K562 (cell line): ENCODE data around the gene CEBPA. TPM values are rescaled to one million over a fixed set of nuclear protein-coding genes. Genes with fewer than 3 reads are reported as not detected.

ENCODE experiments used
- ATAC-seq: fragments of 200-7000 bp; cut with Tn5 transposase; 3 replicates; pipeline ENCODE4 v1.9.1; 2020; ENCODE audit warnings: moderate library complexity
- BruUV-seq: library from RNA; stranded (reverse); fragments of 400-500 nt; replicated peaks from 2 replicates; lab custom pipeline; 2021; lab: Mats Ljungman, UMichigan
- CTCF ChIA-PET: fragments of 300-600 bp; formaldehyde crosslinking; extraction: SDS; loops from one replicate; lab custom pipeline; 2021; ENCODE audit warnings: low intra/inter-chr PET ratio; lab: Yijun Ruan, JAX
- POLR2A ChIA-PET: fragments of 300-600, 350-650 bp; sonication (Branson Sonifier 250); formaldehyde crosslinking; extraction: SDS; loops from one replicate; lab custom pipeline; 2021; ENCODE audit warnings: antibody characterized with exemption, inconsistent platforms; lab: Yijun Ruan, JAX
- DNase-seq, 4 experiments: peaks; one replicate each; pipeline versions ENCODE4 v3.0.0 to v3.0.0-alpha.2; 2011 to 2018; ENCODE audit warnings: low spot score in 3 of 4, mixed read lengths in 3 of 4; ENCODE audit errors: extremely low read depth in 1 of 4
- FAIRE-seq: peaks from 2 replicates; lab custom pipeline; 2011; peaks lifted over from hg19 to GRCh38; lab: Jason Lieb, UNC
- H2AFZ ChIP-seq: 2 replicates; pipeline ENCODE4 v1.6.0; 2011; ENCODE audit warnings: low read depth, low read length, control low read depth, inconsistent platforms
- H3K27ac ChIP-seq: fragments of 200-600 bp; 3 replicates; pipeline ENCODE4 v1.8.0; 2011; ENCODE audit warnings: low read depth, mild to moderate bottlenecking, control low read depth, inconsistent platforms, low read length, moderate library complexity, mixed read lengths; ENCODE audit errors: extremely low read depth
- H3K27me3 ChIP-seq, 2 experiments: fragments of 300-600 bp in 1 of 2; 2 replicates in 1 of 2; 3 replicates in 1 of 2; pipeline versions ENCODE4 v1.6.0 to v1.8.0; 2011; ENCODE audit warnings: inconsistent platforms in 2 of 2, low read length in 2 of 2, mild to moderate bottlenecking in 1 of 2, mixed read lengths in 1 of 2, moderate library complexity in 1 of 2; ENCODE audit not compliant: control insufficient read depth in 2 of 2, insufficient read depth in 2 of 2
- H3K36me3 ChIP-seq: fragments of 300-600 bp; 3 replicates; pipeline ENCODE4 v1.8.0; 2011; ENCODE audit warnings: mild to moderate bottlenecking, low read length, inconsistent platforms; ENCODE audit not compliant: control insufficient read depth, insufficient read depth
- H3K4me1 ChIP-seq, 2 experiments: fragments of 200-600 bp in 1 of 2; replicated peaks in 1 of 2; 2 replicates in 1 of 2; 3 replicates in 1 of 2; pipeline versions ENCODE4 v1.5.1 to v1.8.0; 2011; ENCODE audit warnings: inconsistent platforms in 2 of 2, low read length in 2 of 2, mild to moderate bottlenecking in 1 of 2, mixed read lengths in 1 of 2, moderate library complexity in 1 of 2; ENCODE audit not compliant: control insufficient read depth in 2 of 2, insufficient read depth in 2 of 2
- H3K4me2 ChIP-seq: 2 replicates; pipeline ENCODE4 v1.6.1; 2011; ENCODE audit warnings: low read length, control low read depth, inconsistent platforms, mixed read lengths; ENCODE audit not compliant: insufficient read depth
- H3K4me3 ChIP-seq: fragments of 200-600 bp; sonication (generic), shearing (Covaris generic); 2 replicates; pipeline ENCODE4 v1.5.1; 2016; ENCODE audit warnings: control low read depth, inconsistent platforms
- H3K79me2 ChIP-seq: fragments of 200-600 bp; 3 replicates; pipeline ENCODE4 v1.8.0; 2011; ENCODE audit warnings: low read length, inconsistent platforms; ENCODE audit not compliant: control insufficient read depth, insufficient read depth
- H3K9ac ChIP-seq, 2 experiments: 2 replicates each; pipeline versions ENCODE4 v1.6.0 to v1.6.1; 2011; ENCODE audit warnings: low read depth in 2 of 2, low read length in 2 of 2, control low read depth in 1 of 2, inconsistent platforms in 1 of 2, mild to moderate bottlenecking in 1 of 2, mixed read lengths in 1 of 2; ENCODE audit not compliant: insufficient read depth in 1 of 2
- H3K9me1 ChIP-seq: one replicate; pipeline ENCODE4 v1.6.0; 2011; ENCODE audit warnings: inconsistent platforms, mild to moderate bottlenecking, low read length, moderate library complexity; ENCODE audit not compliant: control insufficient read depth, insufficient read depth
- H3K9me3 ChIP-seq: replicated peaks from 2 replicates; pipeline ENCODE4 v1.5.1; 2011; ENCODE audit warnings: low read depth, low read length, inconsistent platforms; ENCODE audit not compliant: control insufficient read depth, insufficient read depth
- H4K20me1 ChIP-seq: replicated peaks from 2 replicates; pipeline ENCODE4 v1.6.1; 2011; ENCODE audit warnings: low read length, inconsistent platforms, mixed read lengths; ENCODE audit not compliant: control insufficient read depth, insufficient read depth
- FOXK1 ChIP-seq: sonication (generic); formaldehyde crosslinking; IDR thresholded peaks from 2 replicates; pipeline ENCODE4 v1.8.0; 2022; ENCODE audit warnings: missing genetic modification reagents, mild to moderate bottlenecking, borderline replicate concordance
- GTF2F1 ChIP-seq: IDR thresholded peaks from 2 replicates; pipeline ENCODE4 v1.6.1; 2011; ENCODE audit warnings: low read depth, low read length, improper control_type of control experiment
- PHF21A ChIP-seq: fragments of 450-650 bp; IDR thresholded peaks from 2 replicates; pipeline ENCODE4 v1.6.1; 2017; ENCODE audit warnings: low read depth, borderline replicate concordance
- RAD21 ChIP-seq, 2 experiments: fragments of 250-450 bp in 1 of 2; fragments of 450-650 bp in 1 of 2; sonication (Bioruptor Pico) in 1 of 2; formaldehyde crosslinking in 1 of 2; IDR thresholded peaks in 1 of 2; conservative IDR thresholded peaks in 1 of 2; 2 replicates each; pipeline versions ENCODE4 v1.4.0 to v1.8.0; 2020 to 2022; ENCODE audit warnings: mild to moderate bottlenecking in 2 of 2, moderate library complexity in 1 of 2
- SMC3 ChIP-seq: conservative IDR thresholded peaks from 2 replicates; pipeline ENCODE4 v1.6.1; 2011; ENCODE audit warnings: low read depth, low read length, improper control_type of control experiment; ENCODE audit not compliant: insufficient read depth
- ZNF217 ChIP-seq: sonication (generic); formaldehyde crosslinking; IDR thresholded peaks from 2 replicates; pipeline ENCODE4 v1.8.0; 2022; ENCODE audit warnings: mild to moderate bottlenecking, missing genetic modification reagents
- WGBS: fragments of 100-300 bp; shearing (Covaris generic); methylation state at CpG from one replicate; pipeline ENCODE4 v1.1.6; 2016; ENCODE audit warnings: low coverage, mixed read lengths; ENCODE audit not compliant: insufficient coverage; ENCODE audit errors: missing lambda C conversion rate; 5-methylcytosine and 5-hydroxymethylcytosine counted together
- in situ Hi-C: fragments of 300-500 bp; cut with MboI; formaldehyde crosslinking; loops from 4 replicates; pipeline ENCODE4 v1.15.0; 2018; ENCODE audit warnings: inconsistent platforms, mixed read lengths
- intact Hi-C: fragments of 100-400 bp; cut with micrococcal nuclease; formaldehyde crosslinking; loops from 2 replicates; pipeline ENCODE4 v1.14.2; 2022
- polyA plus RNA-seq, 8 experiments: library from polyadenylated mRNA; depleted of rRNA in 4 of 8; stranded (reverse) in 5 of 8; unstranded in 3 of 8; fragments of >200 nt; fragmentation: Nextera tagmentation in 2 of 8; fragmentation: Illumina TruSeq in 1 of 8; extraction: Ambion mirVana in 2 of 8; extraction: Trizol in 1 of 8; gene quantifications; 2 replicates each; pipeline versions ENCODE4 v1.2.1 to v1.2.3, GENCODE V29; 2011 to 2014; ENCODE audit warnings: inconsistent platforms in 1 of 8, missing spikeins in 1 of 8
- total RNA-seq, 7 experiments: library from RNA; depleted of rRNA in 6 of 7; stranded (reverse); fragments of >200 nt in 6 of 7; fragmentation: Illumina TruSeq in 2 of 7; extraction: Trizol in 2 of 7; gene quantifications; 2 replicates each; pipeline versions ENCODE4 v1.2.1 to v1.2.3, GENCODE V29; 2011 to 2021; ENCODE audit warnings: low replicate concordance in 1 of 7
- TF ChIP-seq, protein P1 (sequence below), 2 experiments: fragments of 450-650 bp; formaldehyde crosslinking in 1 of 2; IDR thresholded peaks; 2 replicates each; pipeline versions ENCODE4 v1.4.0 to v1.6.1; 2014 to 2020; ENCODE audit warnings: mild to moderate bottlenecking in 2 of 2, borderline replicate concordance in 1 of 2, low read depth in 1 of 2
- TF ChIP-seq, protein P2 (sequence below), 3 experiments: IDR thresholded peaks in 2 of 3; conservative IDR thresholded peaks in 1 of 3; 2 replicates each; pipeline ENCODE4 v1.5.1; 2011 to 2012; ENCODE audit warnings: low read length in 3 of 3, mild to moderate bottlenecking in 3 of 3, control low read depth in 2 of 3, improper control_type of control experiment in 1 of 3, inconsistent platforms in 1 of 3, low read depth in 1 of 3, mixed read lengths in 1 of 3, moderate library complexity in 1 of 3; ENCODE audit not compliant: insufficient read depth in 2 of 3

Gene CEBPA
- total and polyA plus RNA-seq, 9 of the 15 experiments (the other 6 are each of a cell fraction or from before 2014, with no cell fraction given) = 0.03 to 0.59 (median 0.15) TPM; not detected in 2

DNA sequence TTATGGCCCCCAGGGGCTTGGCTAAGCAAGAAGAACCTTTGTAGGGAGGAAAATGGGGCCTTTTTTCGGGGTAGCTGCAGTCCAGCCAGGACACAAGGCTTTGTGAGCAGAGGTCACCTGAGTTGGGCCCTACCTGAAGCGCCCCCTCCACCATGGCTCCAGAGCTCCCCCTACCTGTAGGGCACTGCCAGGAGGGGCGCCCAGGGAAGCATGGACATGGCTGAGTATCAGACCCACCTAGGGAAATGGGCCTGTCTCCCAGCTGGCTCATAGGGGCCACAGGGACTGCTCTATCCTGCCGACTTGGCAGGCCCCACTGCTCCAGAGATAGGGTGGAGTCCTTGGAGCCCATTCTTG is 9.0 kb upstream of the CEBPA start:
- in situ Hi-C loops (no loop called here), intact Hi-C loops (loop anchor here (5.0 kb wide), 1 partner anchor 69 kb away; no protein-coding TSS in a partner anchor)
- H3K79me2 ChIP-seq = no peaks in the 10 kb centered on the region
- CTCF ChIA-PET = interaction anchor here (0.6 to 1.2 kb wide), 2 partner anchors 69 to 70 kb away, joined by 3 to 6 read pairs; no protein-coding TSS in a partner anchor
- FAIRE-seq (no peak), ATAC-seq (peak; percentile 86), DNase-seq (peak in 2 of 4 experiments; percentile 29 to 39)
- TF ChIP-seq SMC3 = peak; percentile 52; the same call in 1 of the 2 replicates
- TF ChIP-seq, protein P1, sequence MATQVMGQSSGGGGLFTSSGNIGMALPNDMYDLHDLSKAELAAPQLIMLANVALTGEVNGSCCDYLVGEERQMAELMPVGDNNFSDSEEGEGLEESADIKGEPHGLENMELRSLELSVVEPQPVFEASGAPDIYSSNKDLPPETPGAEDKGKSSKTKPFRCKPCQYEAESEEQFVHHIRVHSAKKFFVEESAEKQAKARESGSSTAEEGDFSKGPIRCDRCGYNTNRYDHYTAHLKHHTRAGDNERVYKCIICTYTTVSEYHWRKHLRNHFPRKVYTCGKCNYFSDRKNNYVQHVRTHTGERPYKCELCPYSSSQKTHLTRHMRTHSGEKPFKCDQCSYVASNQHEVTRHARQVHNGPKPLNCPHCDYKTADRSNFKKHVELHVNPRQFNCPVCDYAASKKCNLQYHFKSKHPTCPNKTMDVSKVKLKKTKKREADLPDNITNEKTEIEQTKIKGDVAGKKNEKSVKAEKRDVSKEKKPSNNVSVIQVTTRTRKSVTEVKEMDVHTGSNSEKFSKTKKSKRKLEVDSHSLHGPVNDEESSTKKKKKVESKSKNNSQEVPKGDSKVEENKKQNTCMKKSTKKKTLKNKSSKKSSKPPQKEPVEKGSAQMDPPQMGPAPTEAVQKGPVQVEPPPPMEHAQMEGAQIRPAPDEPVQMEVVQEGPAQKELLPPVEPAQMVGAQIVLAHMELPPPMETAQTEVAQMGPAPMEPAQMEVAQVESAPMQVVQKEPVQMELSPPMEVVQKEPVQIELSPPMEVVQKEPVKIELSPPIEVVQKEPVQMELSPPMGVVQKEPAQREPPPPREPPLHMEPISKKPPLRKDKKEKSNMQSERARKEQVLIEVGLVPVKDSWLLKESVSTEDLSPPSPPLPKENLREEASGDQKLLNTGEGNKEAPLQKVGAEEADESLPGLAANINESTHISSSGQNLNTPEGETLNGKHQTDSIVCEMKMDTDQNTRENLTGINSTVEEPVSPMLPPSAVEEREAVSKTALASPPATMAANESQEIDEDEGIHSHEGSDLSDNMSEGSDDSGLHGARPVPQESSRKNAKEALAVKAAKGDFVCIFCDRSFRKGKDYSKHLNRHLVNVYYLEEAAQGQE (IDR thresholded peaks at IDR 0.05; ENCODE audit: borderline replicate concordance) = peak; percentile 49; the same call in 1 of the 2 replicates
- TF ChIP-seq, protein P1 (CRISPR knock-in tag; IDR thresholded peaks at IDR 0.05; ENCODE audit: low read depth) = no peak
- TF ChIP-seq GTF2F1 = no peak
- peak in 1 of 2 experiments; percentile 67; a peak in 2 of 4 replicates for TF ChIP-seq RAD21 (CRISPR knock-in tag; conservative IDR thresholded peaks at IDR 0.05 in 1 of 2, IDR thresholded peaks at IDR 0.05 in 1 of 2)
- TF ChIP-seq FOXK1 (CRISPR knock-in tag) = no peak
- no peak for TF ChIP-seq ZNF217
- TF ChIP-seq, protein P2, sequence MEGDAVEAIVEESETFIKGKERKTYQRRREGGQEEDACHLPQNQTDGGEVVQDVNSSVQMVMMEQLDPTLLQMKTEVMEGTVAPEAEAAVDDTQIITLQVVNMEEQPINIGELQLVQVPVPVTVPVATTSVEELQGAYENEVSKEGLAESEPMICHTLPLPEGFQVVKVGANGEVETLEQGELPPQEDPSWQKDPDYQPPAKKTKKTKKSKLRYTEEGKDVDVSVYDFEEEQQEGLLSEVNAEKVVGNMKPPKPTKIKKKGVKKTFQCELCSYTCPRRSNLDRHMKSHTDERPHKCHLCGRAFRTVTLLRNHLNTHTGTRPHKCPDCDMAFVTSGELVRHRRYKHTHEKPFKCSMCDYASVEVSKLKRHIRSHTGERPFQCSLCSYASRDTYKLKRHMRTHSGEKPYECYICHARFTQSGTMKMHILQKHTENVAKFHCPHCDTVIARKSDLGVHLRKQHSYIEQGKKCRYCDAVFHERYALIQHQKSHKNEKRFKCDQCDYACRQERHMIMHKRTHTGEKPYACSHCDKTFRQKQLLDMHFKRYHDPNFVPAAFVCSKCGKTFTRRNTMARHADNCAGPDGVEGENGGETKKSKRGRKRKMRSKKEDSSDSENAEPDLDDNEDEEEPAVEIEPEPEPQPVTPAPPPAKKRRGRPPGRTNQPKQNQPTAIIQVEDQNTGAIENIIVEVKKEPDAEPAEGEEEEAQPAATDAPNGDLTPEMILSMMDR (IDR thresholded peaks at IDR 0.05 in 2 of 3, conservative IDR thresholded peaks at IDR 0.05 in 1 of 3; ENCODE audit: insufficient read depth in 2 of 3, low read depth in 1 of 3, low read length in 3 of 3) = peak; percentile 52 to 74 (median 67)
- TF ChIP-seq PHF21A = no peak
- no peaks in the 10 kb centered on the region for H3K4me1 ChIP-seq
- H3K9ac ChIP-seq = no peak overlapping the region
- H3K4me2 ChIP-seq = no peak overlapping the region
- H4K20me1 ChIP-seq = peaks cover 9% of the 10 kb centered on the region; the same call in 1 of the 2 replicates
- no peak overlapping the region for H3K27ac ChIP-seq
- POLR2A ChIA-PET = interaction anchor here (0.6 to 1.6 kb wide), 3 partner anchors 24 to 31 kb away, joined by 3 to 4 read pairs (median 3); no protein-coding TSS in a partner anchor
- no TSS peak for BruUV-seq
- H3K9me1 ChIP-seq = no peaks in the 10 kb centered on the region
- H2AFZ ChIP-seq = no peak overlapping the region
- H3K9me3 ChIP-seq = no peaks in the 10 kb centered on the region
- peaks cover 4 to 28% of the 10 kb centered on the region in 2 experiments; a peak in 4 of 5 replicates for H3K27me3 ChIP-seq
- 4% methylated on average over 4 of the region's 4 CpGs for WGBS
- H3K4me3 ChIP-seq = no peak overlapping the region
- H3K36me3 ChIP-seq = no peaks in the 10 kb centered on the region
